ENCODE results near the gene PRR18. TPM values are rescaled to one million over a fixed set of nuclear protein-coding genes. Genes with fewer than 3 reads are reported as not detected.

Gene PRR18
- total and polyA plus RNA-seq, 9 of the 15 experiments (the other 6 are each of a cell fraction or from before 2014, with no cell fraction given) = not detected

DNA sequence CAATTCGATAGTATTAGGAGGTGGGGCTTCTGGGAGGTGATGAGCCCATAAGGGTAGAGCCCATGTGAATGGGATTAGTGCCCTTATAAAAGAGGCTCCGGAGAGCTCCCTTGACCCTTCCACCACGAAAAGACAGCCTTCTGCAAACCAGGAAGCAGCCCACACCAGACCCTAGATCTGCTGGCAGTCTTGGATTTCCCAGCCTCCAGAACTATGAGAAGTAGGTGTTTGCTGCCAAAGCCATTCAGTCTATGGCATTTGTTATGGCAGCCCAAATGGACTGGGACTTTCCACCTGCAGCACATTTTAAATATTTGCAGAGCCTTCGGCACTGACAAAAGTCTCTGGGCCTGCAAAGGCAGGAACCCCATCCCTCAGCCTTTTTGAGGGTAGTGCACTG lies 46.0 kb upstream of the PRR18 start (continued):
- TF ChIP-seq, protein P1, sequence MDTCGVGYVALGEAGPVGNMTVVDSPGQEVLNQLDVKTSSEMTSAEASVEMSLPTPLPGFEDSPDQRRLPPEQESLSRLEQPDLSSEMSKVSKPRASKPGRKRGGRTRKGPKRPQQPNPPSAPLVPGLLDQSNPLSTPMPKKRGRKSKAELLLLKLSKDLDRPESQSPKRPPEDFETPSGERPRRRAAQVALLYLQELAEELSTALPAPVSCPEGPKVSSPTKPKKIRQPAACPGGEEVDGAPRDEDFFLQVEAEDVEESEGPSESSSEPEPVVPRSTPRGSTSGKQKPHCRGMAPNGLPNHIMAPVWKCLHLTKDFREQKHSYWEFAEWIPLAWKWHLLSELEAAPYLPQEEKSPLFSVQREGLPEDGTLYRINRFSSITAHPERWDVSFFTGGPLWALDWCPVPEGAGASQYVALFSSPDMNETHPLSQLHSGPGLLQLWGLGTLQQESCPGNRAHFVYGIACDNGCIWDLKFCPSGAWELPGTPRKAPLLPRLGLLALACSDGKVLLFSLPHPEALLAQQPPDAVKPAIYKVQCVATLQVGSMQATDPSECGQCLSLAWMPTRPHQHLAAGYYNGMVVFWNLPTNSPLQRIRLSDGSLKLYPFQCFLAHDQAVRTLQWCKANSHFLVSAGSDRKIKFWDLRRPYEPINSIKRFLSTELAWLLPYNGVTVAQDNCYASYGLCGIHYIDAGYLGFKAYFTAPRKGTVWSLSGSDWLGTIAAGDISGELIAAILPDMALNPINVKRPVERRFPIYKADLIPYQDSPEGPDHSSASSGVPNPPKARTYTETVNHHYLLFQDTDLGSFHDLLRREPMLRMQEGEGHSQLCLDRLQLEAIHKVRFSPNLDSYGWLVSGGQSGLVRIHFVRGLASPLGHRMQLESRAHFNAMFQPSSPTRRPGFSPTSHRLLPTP (IDR thresholded peaks at IDR 0.05; ENCODE audit: borderline replicate concordance, extremely low read depth, insufficient read length) = no peak

DNA sequence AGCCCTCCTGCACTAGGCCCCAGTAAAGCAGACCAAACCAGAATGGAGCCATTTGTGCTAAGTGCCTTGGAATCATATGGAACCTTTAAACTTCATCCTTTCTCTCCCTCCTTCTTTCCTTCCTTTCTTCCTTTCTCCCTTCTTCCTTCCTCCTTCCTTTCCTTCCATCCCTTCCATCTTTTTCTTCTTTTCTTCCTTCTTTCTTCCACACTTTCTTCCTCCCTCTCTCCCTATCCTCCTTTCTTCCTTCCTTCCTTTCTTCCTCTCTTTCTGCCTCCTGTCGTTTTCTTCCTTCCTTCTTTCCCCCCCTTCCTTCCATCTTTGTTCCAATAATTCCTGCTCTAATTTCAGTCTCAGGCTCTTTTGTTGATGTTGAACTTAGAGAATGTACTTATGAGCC lies 45.3 kb upstream of the PRR18 start:
- FAIRE-seq (no peak), ATAC-seq (no peak), DNase-seq (ENCODE audit: extremely low read depth in 1 of 4, low spot score in 3 of 4) (no peak)
- H2AFZ ChIP-seq (ENCODE audit: low read depth, low read length) = no peak overlapping the region
- peaks cover 0 to 3% of the 10 kb centered on the region in 2 experiments; a peak in 1 of 5 replicates for H3K4me1 ChIP-seq (replicated peaks in 1 of 2; ENCODE audit: control insufficient read depth in 2 of 2, insufficient read depth in 2 of 2, low read length in 2 of 2)
- no peaks in the 10 kb centered on the region for H3K79me2 ChIP-seq (ENCODE audit: control insufficient read depth, insufficient read depth, low read length)
- H3K27me3 ChIP-seq (ENCODE audit: control insufficient read depth in 2 of 2, insufficient read depth in 2 of 2, low read length in 2 of 2) = peaks cover 0 to 14% of the 10 kb centered on the region in 2 experiments; a peak in 2 of 5 replicates
- no TSS peak for BruUV-seq (replicated peaks)
- ChIA-PET CTCF (ENCODE audit: low intra/inter-chr PET ratio) (no interaction called here), POLR2A (interaction anchor here (1.5 to 1.7 kb wide), 2 partner anchors 11 to 28 kb away, joined by 3 to 6 read pairs; no protein-coding TSS in a partner anchor)
- H3K27ac ChIP-seq (ENCODE audit: extremely low read depth, low read depth, low read length) = no peak overlapping the region
- H4K20me1 ChIP-seq (replicated peaks; ENCODE audit: control insufficient read depth, insufficient read depth, low read length) = no peaks in the 10 kb centered on the region
- WGBS (ENCODE audit: insufficient coverage, low coverage, missing lambda C conversion rate) = 0% methylated on average over 1 of the region's 1 CpG
- intact Hi-C loops (cut with micrococcal nuclease) (no loop called here), in situ Hi-C loops (cut with MboI) (no loop called here)
- peaks cover 6% of the 10 kb centered on the region; the same call in 1 of the 2 replicates for H3K9me3 ChIP-seq (replicated peaks; ENCODE audit: control insufficient read depth, insufficient read depth, low read depth, low read length)
- no peaks in the 10 kb centered on the region for H3K9me1 ChIP-seq (ENCODE audit: control insufficient read depth, insufficient read depth, low read length)
- H3K4me2 ChIP-seq (ENCODE audit: insufficient read depth, low read length) = no peak overlapping the region
- no peak overlapping the region for H3K4me3 ChIP-seq
- H3K36me3 ChIP-seq (ENCODE audit: control insufficient read depth, insufficient read depth, low read length) = no peaks in the 10 kb centered on the region
- no peak overlapping the region for H3K9ac ChIP-seq (ENCODE audit: insufficient read depth in 1 of 2, low read depth in 2 of 2, low read length in 2 of 2)
- TF ChIP-seq THRAP3 (IDR thresholded peaks at IDR 0.05; ENCODE audit: borderline replicate concordance) (no peak), LARP7 (IDR thresholded peaks at IDR 0.05) (peak; percentile 62; the same call in 1 of the 2 replicates), XRCC4 (IDR thresholded peaks at IDR 0.05; ENCODE audit: extremely low read depth, insufficient read depth, insufficient read length) (no peak), ZNF764 (CRISPR knock-in tag; IDR thresholded peaks at IDR 0.05; ENCODE audit: low read depth) (no peak), CHD4 (IDR thresholded peaks at IDR 0.05; ENCODE audit: insufficient read depth, insufficient replicate concordance, low read depth, low read length, poor library complexity, severe bottlenecking) (no peak), TGIF2 (CRISPR knock-in tag; IDR thresholded peaks at IDR 0.05) (no peak), TRIM24 (IDR thresholded peaks at IDR 0.05) (no peak), GTF2A2 (tag; IDR thresholded peaks at IDR 0.05) (no peak), HDAC1 (IDR thresholded peaks at IDR 0.05) (0 out of 4 replicates have a peak, but pooled peaks of 1 of the 2 experiments have one; percentile 34), ZFPM2 (CRISPR knock-in tag; IDR thresholded peaks at IDR 0.05) (no peak)
- TF ChIP-seq, protein P2, sequence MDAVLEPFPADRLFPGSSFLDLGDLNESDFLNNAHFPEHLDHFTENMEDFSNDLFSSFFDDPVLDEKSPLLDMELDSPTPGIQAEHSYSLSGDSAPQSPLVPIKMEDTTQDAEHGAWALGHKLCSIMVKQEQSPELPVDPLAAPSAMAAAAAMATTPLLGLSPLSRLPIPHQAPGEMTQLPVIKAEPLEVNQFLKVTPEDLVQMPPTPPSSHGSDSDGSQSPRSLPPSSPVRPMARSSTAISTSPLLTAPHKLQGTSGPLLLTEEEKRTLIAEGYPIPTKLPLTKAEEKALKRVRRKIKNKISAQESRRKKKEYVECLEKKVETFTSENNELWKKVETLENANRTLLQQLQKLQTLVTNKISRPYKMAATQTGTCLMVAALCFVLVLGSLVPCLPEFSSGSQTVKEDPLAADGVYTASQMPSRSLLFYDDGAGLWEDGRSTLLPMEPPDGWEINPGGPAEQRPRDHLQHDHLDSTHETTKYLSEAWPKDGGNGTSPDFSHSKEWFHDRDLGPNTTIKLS (IDR thresholded peaks at IDR 0.05; ENCODE audit: borderline replicate concordance, low read depth) = no peak
- TF ChIP-seq, protein P3, sequence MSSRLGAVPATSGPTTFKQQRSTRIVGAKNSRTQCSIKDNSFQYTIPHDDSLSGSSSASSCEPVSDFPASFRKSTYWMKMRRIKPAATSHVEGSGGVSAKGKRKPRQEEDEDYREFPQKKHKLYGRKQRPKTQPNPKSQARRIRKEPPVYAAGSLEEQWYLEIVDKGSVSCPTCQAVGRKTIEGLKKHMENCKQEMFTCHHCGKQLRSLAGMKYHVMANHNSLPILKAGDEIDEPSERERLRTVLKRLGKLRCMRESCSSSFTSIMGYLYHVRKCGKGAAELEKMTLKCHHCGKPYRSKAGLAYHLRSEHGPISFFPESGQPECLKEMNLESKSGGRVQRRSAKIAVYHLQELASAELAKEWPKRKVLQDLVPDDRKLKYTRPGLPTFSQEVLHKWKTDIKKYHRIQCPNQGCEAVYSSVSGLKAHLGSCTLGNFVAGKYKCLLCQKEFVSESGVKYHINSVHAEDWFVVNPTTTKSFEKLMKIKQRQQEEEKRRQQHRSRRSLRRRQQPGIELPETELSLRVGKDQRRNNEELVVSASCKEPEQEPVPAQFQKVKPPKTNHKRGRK (tag; IDR thresholded peaks at IDR 0.05) = peak; percentile 79; the same call in 1 of the 2 replicates
- TF ChIP-seq, protein P4, sequence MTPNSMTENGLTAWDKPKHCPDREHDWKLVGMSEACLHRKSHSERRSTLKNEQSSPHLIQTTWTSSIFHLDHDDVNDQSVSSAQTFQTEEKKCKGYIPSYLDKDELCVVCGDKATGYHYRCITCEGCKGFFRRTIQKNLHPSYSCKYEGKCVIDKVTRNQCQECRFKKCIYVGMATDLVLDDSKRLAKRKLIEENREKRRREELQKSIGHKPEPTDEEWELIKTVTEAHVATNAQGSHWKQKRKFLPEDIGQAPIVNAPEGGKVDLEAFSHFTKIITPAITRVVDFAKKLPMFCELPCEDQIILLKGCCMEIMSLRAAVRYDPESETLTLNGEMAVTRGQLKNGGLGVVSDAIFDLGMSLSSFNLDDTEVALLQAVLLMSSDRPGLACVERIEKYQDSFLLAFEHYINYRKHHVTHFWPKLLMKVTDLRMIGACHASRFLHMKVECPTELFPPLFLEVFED (CRISPR knock-in tag; conservative IDR thresholded peaks at IDR 0.05) = no peak

All from K562 (cell line).